Measurements from ENCODE around the gene CEP70.

GRCh38 chr3:138461896-138462295, 132.2 kb downstream of the CEP70 start:
- TF ChIP-seq POLR2AphosphoS5 (IDR thresholded peaks at IDR 0.05; ENCODE audit: low read depth, low read length) (no peak), POLR2A (IDR thresholded peaks at IDR 0.05; ENCODE audit: low read depth, low read length) (no peak), SPI1 (IDR thresholded peaks at IDR 0.05; ENCODE audit: low read depth, low read length) (no peak), TAF1 (IDR thresholded peaks at IDR 0.05; ENCODE audit: low read depth, low read length) (no peak), PAX5 (IDR thresholded peaks at IDR 0.05; ENCODE audit: insufficient read depth, low read length, severe bottlenecking) (no peak)
